Stomach (tissue), 4 donors: ENCODE data around the gene ESR1.

Experiments used
- EP300 ChIP-seq: sonication (generic); formaldehyde crosslinking; IDR thresholded peaks from one replicate; pipeline ENCODE4 v1.6.1; 2017; ENCODE audit warnings: antibody characterized with exemption
- TF ChIP-seq, protein P1 (sequence below), 7 experiments: fragments of 450-650 bp in 4 of 7; fragments of 200-600 bp in 3 of 7; sonication (generic) in 3 of 7; IDR thresholded peaks; one replicate each; pipeline ENCODE4 v1.5.1; 2016 to 2019; ENCODE audit warnings: antibody characterized with exemption in 7 of 7, control low read depth in 2 of 7, mild to moderate bottlenecking in 1 of 7

DNA sequence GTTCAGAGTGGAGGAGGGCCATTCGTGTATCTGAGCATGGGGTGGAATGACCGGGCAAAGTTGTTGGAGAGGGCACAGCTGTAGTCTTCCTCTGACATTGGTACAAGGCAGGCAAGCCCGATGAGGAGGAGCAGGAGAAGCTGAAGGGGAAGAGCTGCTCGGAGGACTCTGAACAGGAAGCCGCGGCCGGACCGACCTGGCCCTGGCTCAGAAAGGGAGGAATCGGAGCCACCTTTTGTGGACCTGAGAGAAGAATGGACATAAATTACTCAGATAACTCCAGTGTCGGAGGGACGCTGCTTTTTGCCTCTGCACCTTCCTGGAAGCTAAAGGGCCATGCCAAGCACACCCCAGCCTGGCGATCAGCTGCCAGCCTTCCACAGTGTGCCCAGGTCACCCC is 315.0 kb downstream of the ESR1 start:
- TF ChIP-seq EP300: no peak
- TF ChIP-seq, protein P1, sequence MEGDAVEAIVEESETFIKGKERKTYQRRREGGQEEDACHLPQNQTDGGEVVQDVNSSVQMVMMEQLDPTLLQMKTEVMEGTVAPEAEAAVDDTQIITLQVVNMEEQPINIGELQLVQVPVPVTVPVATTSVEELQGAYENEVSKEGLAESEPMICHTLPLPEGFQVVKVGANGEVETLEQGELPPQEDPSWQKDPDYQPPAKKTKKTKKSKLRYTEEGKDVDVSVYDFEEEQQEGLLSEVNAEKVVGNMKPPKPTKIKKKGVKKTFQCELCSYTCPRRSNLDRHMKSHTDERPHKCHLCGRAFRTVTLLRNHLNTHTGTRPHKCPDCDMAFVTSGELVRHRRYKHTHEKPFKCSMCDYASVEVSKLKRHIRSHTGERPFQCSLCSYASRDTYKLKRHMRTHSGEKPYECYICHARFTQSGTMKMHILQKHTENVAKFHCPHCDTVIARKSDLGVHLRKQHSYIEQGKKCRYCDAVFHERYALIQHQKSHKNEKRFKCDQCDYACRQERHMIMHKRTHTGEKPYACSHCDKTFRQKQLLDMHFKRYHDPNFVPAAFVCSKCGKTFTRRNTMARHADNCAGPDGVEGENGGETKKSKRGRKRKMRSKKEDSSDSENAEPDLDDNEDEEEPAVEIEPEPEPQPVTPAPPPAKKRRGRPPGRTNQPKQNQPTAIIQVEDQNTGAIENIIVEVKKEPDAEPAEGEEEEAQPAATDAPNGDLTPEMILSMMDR (IDR thresholded peaks at IDR 0.05): no peak
